ENCODE measurements around the gene PLXNA4. TPM values are rescaled to one million over a fixed set of nuclear protein-coding genes. Genes with fewer than 3 reads are reported as not detected.

PLXNA4 gene
- total RNA-seq, 1 donor from 2014 or later: 21.7 TPM

GRCh38 chr7:132519936-132520335, 56.3 kb downstream of the PLXNA4 start:
- Mint-ChIP-seq H3K36me3 (ENCODE audit: low read depth) (peaks cover 3% of the 10 kb centered on the region), H3K9me3 (no peaks in the 10 kb centered on the region), H3K27me3 (ENCODE audit: low read depth) (no peaks in the 10 kb centered on the region), H3K27ac (ENCODE audit: unreplicated experiment) (no peak overlapping the region), H3K4me1 (peaks cover 10% of the 10 kb centered on the region), H3K4me3 (no peak overlapping the region)
- DNase-seq (ENCODE audit: low read depth, low spot score): no peak
- TF ChIP-seq CTCF (conservative IDR thresholded peaks at IDR 0.05): no peak

- Mint-ChIP-seq H3K27ac (ENCODE audit: unreplicated experiment) (no peak overlapping the region), H3K4me1 (peaks cover 10% of the 10 kb centered on the region), H3K36me3 (ENCODE audit: low read depth) (peaks cover 3% of the 10 kb centered on the region), H3K9me3 (no peaks in the 10 kb centered on the region), H3K27me3 (ENCODE audit: low read depth) (no peaks in the 10 kb centered on the region), H3K4me3 (no peak overlapping the region)
- TF ChIP-seq CTCF (conservative IDR thresholded peaks at IDR 0.05): no peak
- no peak for DNase-seq (ENCODE audit: low read depth, low spot score)
Observed at GRCh38 chr7:132518839-132519173, 57.5 kb downstream of the PLXNA4 start.

GRCh38 chr7:132518102-132518838, 58.0 kb downstream of the PLXNA4 start:
- Mint-ChIP-seq H3K36me3 (ENCODE audit: low read depth) (peaks cover 3% of the 10 kb centered on the region), H3K9me3 (no peaks in the 10 kb centered on the region), H3K27me3 (ENCODE audit: low read depth) (no peaks in the 10 kb centered on the region), H3K4me1 (peaks cover 10% of the 10 kb centered on the region), H3K4me3 (no peak overlapping the region), H3K27ac (ENCODE audit: unreplicated experiment) (no peak overlapping the region)
- TF ChIP-seq CTCF (conservative IDR thresholded peaks at IDR 0.05): peak; percentile 58
- peak; percentile 23 for DNase-seq (ENCODE audit: low read depth, low spot score)

GRCh38 chr7:132516042-132516840, 60.0 kb downstream of the PLXNA4 start:
- no peaks in the 10 kb centered on the region for H3K27me3 Mint-ChIP-seq (ENCODE audit: low read depth)
- H3K36me3 Mint-ChIP-seq (ENCODE audit: low read depth): no peaks in the 10 kb centered on the region
- no peaks in the 10 kb centered on the region for H3K9me3 Mint-ChIP-seq
- DNase-seq (ENCODE audit: low read depth, low spot score): no peak
- no peak overlapping the region for H3K27ac Mint-ChIP-seq (ENCODE audit: unreplicated experiment)
- peaks cover 10% of the 10 kb centered on the region for H3K4me1 Mint-ChIP-seq
- TF ChIP-seq CTCF (conservative IDR thresholded peaks at IDR 0.05): no peak
- no peak overlapping the region for H3K4me3 Mint-ChIP-seq

GRCh38 chr7:132515181-132515580, 61.1 kb downstream of the PLXNA4 start:
- Mint-ChIP-seq H3K4me3 (no peak overlapping the region), H3K27me3 (ENCODE audit: low read depth) (no peaks in the 10 kb centered on the region), H3K9me3 (no peaks in the 10 kb centered on the region), H3K4me1 (peaks cover 15% of the 10 kb centered on the region), H3K36me3 (ENCODE audit: low read depth) (no peaks in the 10 kb centered on the region), H3K27ac (ENCODE audit: unreplicated experiment) (no peak overlapping the region)
- DNase-seq (ENCODE audit: low read depth, low spot score): no peak
- TF ChIP-seq CTCF (conservative IDR thresholded peaks at IDR 0.05): no peak
